Activated gamma-delta T cell treated with Interleukin-2 at 50 U/mL for 16 hours (primary cell): Measurements from ENCODE around the gene DNPH1.
A peak's percentile ranks its signal among the peaks of the same experiment; 100 is the strongest.

Experiments
- DNase-seq: peaks from one replicate; pipeline ENCODE4 v3.0.0-alpha.2; 2020

The DNPH1 gene

DNA sequence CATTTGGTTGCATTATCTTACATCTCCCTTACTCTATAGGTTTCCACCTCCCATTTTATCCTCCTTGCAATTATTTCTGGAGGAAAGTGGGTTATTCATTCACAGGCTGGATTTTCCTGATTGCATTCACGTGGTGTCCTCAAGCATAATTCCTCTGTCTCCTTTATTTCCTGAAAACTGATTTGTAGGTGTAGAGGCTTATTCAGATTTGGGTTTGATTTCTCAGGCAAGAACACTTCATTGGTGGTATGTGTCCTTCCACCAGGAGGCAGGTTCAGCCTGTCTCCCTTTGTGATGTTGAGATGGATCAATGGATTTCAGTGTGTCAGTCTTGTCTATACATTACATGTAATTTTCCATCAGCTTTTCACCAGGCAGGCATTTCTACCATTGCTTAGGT lies 17.3 kb downstream of the DNPH1 start:
- DNase-seq, result no peak

DNA sequence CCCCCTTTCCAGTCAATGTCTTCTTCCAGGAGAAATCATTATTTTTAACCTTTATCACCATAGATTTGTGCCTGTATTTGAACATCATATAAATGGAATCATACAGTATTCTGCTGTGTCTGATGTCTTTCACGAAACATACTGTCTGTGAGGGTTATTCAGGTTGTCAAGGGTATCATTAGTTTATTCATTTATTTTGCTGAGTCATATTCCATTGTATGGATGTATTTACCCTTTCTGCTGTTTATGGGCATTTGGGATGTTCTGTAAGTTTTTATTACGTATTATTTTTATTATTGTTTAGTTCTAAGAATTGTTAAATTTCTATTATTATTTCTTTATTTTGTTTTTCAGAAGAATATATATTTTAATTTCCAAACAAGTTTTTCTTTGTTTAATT lies 22.0 kb downstream of the DNPH1 start:
- no peak for DNase-seq

DNA sequence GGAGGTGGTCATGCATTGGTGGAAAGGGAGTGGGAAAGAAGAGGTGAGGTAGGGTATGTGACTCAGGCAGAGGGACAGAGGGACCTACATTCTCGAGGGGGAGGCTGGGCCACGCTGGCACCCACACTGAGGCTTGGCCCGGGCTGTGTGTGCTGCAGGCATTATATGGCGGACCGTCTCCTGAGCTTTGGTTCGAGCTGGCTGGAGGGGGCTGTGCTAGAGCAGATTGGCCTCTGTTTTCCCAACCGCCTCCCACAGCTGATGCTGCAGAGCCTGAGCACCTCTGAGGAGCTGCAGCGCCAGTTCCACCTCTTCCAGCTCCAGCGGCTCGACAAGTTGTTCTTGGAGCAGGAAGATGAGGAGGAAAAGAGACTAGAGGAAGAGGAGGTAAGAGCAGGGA lies 23.4 kb downstream of the DNPH1 start:
- DNase-seq, result no peak

DNA sequence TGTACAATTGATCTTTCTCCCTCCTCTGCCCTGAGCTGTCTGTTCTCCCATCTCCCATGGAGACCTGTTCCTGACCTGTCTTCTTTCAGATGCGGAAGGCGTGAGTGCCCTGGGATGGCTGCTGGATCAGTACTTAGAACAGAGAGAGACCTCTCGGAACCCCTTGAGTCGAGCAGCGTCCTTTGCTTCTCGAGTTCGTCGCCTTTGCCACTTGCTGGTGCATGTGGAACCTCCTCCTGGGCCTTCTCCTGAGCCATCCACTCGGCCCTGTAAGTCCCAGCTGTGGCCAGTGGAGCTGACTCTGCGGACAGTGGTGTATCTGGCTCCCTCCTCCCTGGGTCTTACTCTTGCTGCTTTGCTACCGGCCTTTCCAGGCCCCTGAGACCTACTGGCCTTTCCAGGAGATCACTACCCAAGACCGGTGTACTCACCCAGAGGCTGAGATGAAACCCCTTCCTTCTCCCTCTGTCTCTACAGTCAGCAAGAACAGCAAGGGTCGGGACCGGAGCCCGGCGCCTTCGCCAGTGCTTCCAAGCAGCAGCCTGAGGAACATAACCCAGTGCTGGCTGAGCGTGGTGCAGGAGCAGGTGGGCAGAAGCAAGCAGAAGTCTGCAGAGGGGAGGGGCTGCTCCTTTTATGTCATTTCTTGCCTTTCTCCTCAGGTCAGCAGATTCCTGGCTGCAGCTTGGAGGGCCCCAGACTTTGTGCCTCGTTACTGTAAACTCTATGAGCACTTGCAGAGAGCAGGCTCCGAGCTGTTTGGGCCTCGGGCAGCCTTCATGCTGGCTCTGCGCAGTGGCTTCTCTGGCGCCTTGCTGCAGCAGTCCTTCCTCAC lies 24.8 kb downstream of the DNPH1 start:
- no peak for DNase-seq

DNA sequence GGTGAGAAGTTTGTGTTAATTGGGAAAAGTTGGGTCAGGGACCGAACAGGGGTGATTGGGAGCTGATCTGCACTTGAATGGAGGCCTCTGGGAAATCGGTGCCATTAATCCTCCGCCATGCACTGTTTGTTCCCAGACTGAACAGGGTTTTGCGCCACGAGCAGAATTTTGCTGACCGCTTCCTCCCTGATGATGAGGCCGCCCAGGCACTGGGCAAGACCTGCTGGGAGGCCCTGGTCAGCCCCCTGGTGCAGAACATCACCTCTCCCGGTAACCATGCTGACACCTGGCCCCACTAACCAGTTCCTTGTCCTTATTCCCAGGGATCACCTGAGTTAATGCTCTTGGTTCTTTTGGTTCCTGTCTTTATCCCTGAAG lies 25.6 kb downstream of the DNPH1 start:
- DNase-seq, result no peak

DNA sequence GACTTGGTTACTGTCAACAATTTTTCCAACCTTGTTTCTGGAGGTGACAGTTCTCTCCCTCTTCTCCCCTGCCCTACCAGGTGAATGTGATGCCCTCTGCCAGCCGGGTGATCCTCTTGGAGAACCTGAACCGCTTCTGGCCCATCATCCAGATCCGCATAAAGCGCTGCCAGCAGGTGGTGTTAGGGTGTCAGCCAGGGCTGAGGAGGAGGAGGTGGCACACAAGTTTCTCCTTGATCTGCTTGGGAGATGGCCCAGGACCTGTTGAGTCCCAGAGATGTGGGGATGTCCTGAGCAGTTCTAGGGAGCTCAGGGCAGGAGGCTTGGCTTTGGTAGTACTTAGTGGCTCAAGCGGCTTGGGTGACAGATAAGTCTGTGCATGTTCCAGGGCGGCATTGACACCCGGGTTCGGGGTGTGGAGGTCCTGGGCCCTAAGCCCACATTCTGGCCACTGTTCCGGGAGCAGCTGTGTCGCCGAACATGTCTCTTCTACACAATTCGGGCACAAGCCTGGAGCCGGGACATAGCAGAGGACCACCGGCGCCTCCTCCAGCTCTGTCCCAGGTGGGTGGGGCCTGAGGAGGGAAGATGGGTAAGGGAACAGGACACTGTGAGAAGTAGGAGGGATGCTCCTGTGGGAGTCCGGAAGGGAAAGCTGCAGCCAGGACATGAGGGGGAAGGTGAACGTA lies 26.1 kb downstream of the DNPH1 start:
- DNase-seq, result no peak

DNA sequence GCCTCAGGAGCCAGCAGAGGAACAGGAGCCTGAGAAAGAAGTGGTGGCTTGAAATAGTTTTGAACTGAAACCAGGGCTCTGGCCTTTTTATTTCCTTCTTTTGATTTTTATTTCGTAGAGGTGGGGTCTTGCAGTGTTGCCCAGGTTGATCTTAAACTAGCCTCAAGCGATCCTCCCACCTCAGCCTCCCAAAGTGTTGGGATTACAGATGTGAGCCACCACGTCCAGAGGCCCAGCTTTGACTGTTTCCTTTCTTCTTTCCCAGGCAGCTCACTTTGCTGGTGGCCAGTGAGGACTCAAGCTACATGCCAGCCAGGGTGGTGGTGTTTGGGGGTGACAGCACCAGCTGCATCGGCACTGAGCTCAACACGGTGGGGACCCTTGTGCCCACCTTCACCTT lies 26.8 kb downstream of the DNPH1 start:
- no peak for DNase-seq

DNA sequence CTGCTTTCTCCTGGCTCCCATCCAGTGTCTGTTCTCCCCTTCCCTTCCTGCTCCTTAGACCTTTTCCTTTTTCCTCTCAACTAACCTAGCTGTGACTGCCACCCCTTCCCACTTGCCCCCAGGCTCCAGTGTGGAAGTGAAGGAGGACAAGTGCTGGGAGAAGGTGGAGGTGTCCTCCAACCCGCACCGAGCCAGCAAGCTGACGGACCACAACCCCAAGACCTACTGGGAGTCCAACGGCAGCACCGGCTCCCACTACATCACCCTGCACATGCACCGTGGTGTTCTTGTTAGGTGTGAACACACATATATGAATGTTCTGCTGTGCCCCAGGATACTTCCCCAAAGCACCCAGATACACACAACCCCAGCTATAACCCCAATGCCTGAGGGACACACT lies 28.7 kb downstream of the DNPH1 start:
- no peak for DNase-seq

DNA sequence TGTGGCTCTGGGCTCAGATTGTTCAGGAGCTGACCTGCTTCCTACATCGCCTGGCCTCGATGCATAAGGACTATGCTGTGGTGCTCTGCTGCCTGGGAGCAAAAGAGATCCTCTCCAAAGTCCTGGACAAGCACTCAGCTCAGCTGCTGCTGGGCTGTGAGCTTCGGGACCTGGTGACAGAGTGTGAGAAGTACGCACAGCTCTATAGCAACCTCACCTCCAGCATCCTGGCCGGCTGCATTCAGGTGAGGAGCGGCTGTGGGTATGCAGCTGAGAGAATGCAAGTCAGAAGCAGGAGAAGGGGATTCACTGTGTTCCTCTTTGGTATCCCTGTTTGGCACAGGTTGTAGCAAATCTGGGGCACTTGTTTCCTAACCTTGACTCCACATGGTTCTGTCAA lies 29.4 kb downstream of the DNPH1 start:
- no peak for DNase-seq

DNA sequence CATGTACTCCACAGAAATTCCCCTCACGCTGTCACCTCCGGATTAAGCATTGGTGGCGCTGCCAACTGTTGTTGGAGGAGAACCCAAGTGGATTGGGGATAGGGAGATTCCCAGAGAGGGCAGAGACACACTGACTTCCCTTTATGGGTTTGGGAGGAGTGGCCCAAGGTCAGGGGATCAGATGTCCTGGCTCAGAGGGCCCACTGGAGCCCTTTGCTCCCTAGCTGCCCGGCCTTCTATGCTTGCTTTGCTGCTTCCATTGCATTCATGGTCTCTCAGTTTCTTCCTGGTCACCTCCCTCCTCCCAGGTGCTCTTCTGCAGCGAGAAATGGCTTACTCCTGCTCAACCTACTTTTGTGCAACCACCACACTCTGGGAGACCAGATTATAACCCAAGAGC lies 32.9 kb downstream of the DNPH1 start:
- no peak for DNase-seq

DNA sequence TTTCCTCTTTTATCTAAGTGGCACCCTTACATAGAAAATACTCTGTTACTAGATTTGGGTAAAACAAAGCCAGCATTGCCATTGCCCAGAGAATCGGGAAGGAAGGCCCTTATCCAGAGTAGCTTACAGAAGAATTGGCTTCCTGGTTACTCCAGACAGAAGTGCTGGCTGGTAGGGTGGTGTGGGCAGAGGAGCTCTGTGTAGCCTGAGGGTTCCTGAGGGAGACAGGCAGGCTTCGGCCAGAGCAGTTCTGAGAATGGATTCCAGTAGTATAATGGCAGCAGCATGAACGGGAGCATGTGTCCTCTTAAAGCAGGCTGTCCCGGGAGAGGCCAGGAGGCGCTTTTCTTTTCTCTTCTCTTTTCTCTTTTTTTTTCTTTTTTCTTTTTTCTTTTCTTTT lies 35.4 kb downstream of the DNPH1 start:
- DNase-seq, result no peak

DNA sequence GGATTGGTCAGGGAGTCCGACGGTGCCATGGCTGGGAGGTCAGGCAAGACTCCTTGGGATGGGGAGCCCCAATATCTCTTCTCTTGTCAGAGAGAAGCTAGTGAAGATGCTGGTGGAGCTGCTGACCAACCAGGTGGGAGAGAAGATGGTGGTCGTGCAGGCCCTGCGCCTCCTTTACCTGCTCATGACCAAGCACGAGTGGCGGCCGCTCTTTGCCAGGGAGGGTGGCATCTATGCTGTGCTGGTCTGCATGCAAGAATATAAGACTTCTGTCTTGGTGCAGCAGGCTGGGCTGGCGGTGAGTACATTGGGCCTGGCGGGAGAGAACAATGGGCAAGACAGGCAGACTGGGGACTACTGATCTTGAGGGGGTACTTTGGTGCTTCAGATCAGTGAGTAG lies 36.4 kb downstream of the DNPH1 start:
- DNase-seq, result no peak

DNA sequence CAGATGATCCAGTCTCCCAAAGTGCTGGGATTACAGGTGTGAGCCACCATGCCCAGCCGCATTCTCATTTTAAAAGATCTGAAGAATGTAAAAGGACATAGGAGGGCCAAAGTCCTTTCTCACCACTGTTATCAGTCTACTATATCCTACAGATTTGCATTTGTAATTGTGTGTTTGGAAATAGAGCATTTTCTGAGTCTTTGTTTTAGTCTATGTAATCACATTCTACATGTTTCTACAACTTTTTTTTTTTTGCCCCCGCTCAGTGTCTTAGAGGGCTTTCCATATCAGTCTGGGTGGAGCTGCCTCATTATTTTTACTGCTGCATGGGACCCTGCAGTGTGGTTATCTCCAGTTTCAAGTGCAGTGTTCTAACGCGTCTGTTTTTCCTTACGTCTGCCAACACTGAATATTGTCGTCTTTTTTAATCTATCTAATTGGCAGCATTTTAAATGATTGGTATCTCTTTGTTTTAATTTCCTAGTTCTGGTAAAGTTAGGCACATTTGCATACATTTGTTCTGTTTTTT lies 39.4 kb downstream of the DNPH1 start:
- no peak for DNase-seq

DNA sequence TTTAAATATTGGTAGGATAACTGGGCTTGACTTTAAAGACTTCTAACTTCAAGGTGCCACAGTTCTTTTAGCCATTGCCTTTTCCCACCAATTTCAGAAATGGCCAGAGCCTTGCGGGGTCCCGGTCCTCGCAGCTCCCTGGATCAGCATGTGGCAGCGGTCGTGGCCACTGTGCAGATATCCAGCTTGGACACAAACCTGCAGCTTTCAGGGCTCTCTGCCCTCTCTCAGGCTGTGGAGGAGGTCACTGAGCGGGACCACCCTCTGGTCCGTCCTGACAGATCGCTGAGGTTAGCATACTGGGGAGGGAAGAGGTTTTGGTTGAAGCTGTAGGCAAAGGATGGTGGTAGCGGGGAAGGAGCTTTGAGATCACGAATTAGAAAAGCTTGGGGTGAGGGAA lies 40.9 kb downstream of the DNPH1 start:
- DNase-seq, result no peak

DNA sequence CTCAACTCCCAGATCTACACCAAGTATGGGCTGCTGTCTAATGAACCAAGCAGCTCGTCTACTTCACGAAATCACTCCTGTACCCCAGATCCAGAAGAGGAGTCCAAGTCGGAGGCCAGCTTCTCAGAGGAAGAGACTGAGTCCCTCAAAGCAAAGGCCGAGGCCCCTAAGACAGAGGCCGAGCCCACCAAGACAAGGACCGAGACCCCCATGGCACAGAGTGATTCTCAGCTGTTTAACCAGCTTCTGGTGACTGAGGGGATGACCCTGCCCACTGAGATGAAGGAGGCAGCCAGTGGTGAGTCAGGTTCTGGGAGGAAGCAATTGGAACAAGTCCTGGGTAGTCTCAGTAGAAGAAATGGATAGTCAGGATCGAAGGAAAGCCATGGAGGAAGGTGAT lies 41.5 kb downstream of the DNPH1 start:
- no peak for DNase-seq

DNA sequence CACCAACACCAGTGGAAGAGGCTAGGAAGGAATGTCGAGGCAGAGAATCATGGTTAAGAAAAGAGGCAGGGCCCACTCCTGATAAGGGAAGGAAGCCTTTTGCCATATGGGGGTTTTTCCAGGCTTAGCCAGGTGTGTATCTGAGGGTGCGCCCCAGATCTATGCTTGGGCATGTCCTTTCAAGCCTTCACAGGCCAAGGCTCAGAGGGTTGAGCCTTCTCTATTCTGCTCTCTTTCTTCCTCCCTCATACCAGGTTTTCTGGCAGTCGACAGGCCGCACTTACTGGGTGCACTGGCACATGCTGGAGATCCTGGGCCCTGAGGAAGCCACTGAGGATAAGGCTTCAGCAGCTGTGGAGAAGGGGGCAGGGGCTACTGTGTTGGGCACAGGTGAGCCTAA lies 42.6 kb downstream of the DNPH1 start:
- no peak for DNase-seq

DNA sequence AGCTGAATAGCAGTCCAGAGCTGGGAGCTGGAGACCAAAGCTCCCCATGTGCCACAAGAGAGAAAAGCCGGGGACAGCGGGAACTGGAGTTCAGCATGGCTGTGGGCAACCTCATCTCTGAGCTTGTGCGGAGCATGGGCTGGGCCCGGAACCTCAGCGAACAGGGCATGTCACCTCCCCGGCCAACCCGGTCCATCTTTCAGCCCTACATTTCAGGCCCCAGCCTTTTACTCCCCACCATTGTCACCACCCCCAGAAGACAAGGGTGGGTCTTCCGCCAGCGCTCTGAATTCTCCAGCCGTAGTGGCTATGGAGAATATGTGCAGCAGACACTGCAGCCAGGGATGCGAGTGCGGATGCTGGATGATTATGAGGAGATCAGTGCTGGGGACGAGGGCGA lies 43.3 kb downstream of the DNPH1 start:
- no peak for DNase-seq

DNA sequence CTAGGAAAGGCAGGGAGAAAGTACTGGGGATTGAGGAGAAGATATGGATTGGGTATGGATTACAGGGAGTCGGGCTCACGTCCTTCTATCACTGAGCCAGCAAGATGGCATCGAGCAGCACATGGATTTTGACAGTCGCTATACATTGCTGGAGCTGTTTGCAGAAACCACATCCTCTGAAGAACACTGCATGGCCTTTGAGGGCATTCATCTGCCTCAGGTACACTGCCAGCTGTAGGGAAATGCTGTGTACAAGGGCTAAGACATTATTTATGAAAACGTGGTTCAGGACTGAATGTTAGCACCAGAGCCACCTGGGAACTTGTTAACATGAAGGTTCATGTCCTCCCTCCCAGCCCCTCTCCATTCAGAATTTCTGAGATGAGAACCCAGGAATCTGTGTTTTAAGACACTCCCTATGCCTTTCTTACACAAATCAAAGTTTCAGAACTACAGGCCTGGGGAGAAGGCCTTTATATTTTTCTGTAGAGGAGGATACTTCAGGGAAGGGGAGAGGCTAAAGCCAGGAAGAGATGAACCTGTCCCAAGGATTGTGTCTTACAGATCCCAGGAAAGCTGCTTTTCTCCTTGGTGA lies 43.8 kb downstream of the DNPH1 start:
- no peak for DNase-seq

DNA sequence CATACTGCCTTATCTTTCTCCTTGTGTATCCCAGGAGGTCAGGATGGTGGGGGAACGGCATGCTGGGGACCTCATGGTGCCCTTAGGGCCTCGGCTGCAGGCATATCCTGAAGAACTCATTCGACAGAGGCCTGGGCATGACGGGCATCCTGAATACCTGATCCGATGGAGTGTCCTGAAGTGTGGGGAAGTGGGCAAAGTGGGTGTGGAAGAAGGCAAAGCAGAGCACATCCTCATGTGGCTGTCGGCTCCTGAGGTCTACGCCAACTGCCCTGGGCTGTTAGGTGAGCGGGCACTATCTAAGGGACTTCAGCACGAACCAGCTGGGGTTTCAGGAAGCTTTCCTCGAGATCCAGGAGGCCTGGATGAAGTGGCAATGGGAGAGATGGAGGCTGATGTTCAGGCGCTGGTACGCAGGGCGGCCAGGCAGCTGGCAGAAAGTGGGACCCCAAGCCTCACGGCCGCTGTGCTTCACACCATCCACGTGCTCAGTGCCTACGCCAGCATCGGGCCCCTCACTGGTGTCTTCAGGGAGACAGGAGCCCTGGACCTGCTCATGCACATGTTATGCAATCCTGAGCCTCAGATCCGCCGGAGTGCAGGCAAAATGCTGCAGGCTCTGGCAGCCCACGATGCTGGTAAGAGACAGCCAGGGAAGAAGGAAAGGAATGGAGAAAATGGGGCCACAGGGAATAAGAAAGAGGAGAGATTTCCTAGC lies 44.9 kb downstream of the DNPH1 start:
- DNase-seq, result no peak

DNA sequence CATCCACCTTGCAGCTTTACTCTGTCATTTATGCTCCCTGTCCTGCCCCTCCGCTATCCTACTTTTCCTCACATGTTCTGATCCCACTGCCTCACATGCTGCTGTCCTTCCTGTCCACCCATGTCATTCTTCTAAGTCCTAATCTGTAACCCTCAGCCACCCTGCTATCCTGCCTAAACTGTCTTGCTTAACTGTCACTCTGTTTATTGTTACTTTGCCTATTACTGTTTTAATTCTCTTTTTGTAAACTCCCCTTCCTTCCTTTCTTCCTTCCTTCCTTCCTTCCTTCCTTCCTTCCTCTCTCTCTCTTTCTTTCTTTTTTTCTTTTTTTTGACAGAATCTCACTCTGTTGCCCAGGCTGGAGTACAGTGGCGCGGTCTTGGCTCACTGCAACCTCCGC lies 45.8 kb downstream of the DNPH1 start:
- DNase-seq, result no peak

DNA sequence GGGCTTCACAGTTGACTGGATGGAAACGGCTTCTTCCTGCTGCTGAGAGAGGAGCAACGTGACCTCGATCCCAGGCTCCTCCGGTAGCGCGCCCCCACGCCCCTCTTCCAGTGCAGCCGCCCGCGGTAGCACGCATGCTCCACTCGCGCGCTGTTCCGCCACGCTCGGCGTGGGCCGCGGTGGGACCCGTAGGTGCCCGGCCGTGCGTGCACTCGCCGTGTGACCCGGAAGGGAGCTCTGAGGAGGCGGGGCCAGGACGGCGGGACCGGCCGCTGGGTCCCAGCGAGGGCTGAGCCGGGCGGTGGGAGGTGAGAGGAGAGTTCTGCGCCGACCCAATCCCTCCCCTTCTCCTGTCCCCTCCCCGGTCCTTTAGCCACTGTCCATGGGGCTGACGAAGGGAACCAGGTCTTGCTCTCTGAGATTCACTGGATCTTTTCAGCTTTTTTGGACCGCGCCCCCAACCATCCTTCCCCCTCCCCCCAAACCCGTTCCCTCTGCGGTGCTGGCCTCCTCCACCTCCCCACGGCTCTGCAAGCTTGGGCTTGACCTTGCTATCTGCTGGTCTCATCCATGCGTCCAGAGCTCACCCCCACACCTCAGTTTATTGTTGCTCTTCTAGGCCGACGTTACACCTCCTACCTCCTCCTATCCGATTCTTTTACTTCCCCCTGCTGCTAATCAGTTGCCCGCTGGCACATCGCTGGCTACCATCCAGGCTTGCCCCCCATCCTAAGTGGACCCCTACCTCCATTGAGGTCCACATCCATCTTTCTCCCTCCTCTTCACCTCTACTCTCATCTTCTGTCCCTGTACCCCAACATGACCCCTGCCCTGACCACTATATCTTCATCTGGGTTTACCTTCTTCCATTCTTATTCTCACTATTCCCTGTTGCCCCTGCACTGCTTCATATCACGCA lies 47.1 kb downstream of the DNPH1 start, which contains the start of gene CUL9:
TSS of gene CUL9 (plus strand) at position 255 of the 919 bp plus-strand sequence. CDS start 2,115 bp downstream, outside the sequence.
- peak; percentile 74 for DNase-seq

DNA sequence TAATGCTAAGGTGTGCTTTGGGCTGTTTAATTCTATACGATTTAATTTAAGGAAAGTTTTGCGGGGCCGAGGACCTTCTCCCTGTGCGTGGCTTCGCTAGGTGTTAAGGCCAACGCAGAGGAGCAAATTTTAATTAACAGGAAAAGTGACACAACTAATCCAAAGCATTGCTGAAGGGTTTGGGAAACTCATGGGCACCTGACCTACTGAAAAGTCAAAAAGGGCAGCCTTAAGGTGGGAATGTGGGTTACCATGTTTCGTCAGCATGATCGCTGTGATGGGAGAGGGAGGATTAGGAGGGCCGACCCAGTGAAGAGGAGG lies 47.7 kb downstream of the DNPH1 start:
- no peak for DNase-seq
